HG03457 (cell line): ENCODE results near the gene RBM3.
A peak's percentile ranks its signal among the peaks of the same experiment; 100 is the strongest.
"Not testable (repeated sequence)": the region's sequence is repeated elsewhere in the genome, so short reads cannot be mapped to it uniquely, and the experiment has no call there.

ENCODE experiments used
- ATAC-seq: cut with Tn5 transposase; IDR thresholded peaks from one replicate; pipeline ENCODE4 v1.9.1; 2021; ENCODE audit warnings: moderate number of reproducible peaks; ENCODE audit not compliant: unreplicated experiment

RBM3 gene

GRCh38 chrX:48574270-48575266 lies at the start of gene RBM3:
Gene RBM3, plus strand, starts transcription at chrX:48574484. Its CDS starts 697 bp downstream, at chrX:48575181.
- peak; percentile 78 for ATAC-seq

GRCh38 chrX:48525853-48526252 lies 48.4 kb upstream of the RBM3 start:
- not testable (repeated sequence) for ATAC-seq

GRCh38 chrX:48530736-48531135 lies 43.5 kb upstream of the RBM3 start:
- no peak for ATAC-seq

GRCh38 chrX:48531358-48531959 lies 42.8 kb upstream of the RBM3 start:
- no peak for ATAC-seq

GRCh38 chrX:48532161-48532560 lies 42.1 kb upstream of the RBM3 start:
- ATAC-seq: no peak

- ATAC-seq: no peak
Observed at GRCh38 chrX:48533165-48533564, 41.1 kb upstream of the RBM3 start.

- no peak for ATAC-seq
Observed at GRCh38 chrX:48538641-48539344, 35.5 kb upstream of the RBM3 start.

- peak; percentile 63 for ATAC-seq
Observed at GRCh38 chrX:48539345-48540027, 34.8 kb upstream of the RBM3 start, which contains the start of gene TBC1D25. Gene TBC1D25, plus strand, starts transcription at chrX:48539714. Its CDS starts 84 bp downstream, at chrX:48539798.

GRCh38 chrX:48540028-48540375 lies 34.3 kb upstream of the RBM3 start:
- ATAC-seq: no peak

GRCh38 chrX:48540480-48540879 lies 33.8 kb upstream of the RBM3 start:
- ATAC-seq: no peak

- no peak for ATAC-seq
Observed at GRCh38 chrX:48541140-48541814, 33.0 kb upstream of the RBM3 start.

GRCh38 chrX:48548871-48549270 lies 25.4 kb upstream of the RBM3 start:
- no peak for ATAC-seq

- ATAC-seq: not testable (repeated sequence)
Observed at GRCh38 chrX:48555731-48556325, 18.5 kb upstream of the RBM3 start.

- ATAC-seq: no peak
Observed at GRCh38 chrX:48558271-48558670, 16.0 kb upstream of the RBM3 start.

- ATAC-seq: no peak
Observed at GRCh38 chrX:48559636-48560035, 14.6 kb upstream of the RBM3 start.

GRCh38 chrX:48560056-48560455 lies 14.2 kb upstream of the RBM3 start:
- ATAC-seq: no peak

GRCh38 chrX:48560681-48561080 lies 13.6 kb upstream of the RBM3 start:
- ATAC-seq: no peak

- ATAC-seq: no peak
Observed at GRCh38 chrX:48569958-48570357, 4.3 kb upstream of the RBM3 start.

GRCh38 chrX:48573690-48574269 lies 504 bp upstream of the RBM3 start:
- ATAC-seq: no peak

- no peak for ATAC-seq
Observed at GRCh38 chrX:48575642-48576041, 1.4 kb downstream of the RBM3 start.
